CMK (cell line): ENCODE data around the gene CUTA.

Experiments used
- DNase-seq: peaks from one replicate; pipeline ENCODE4 v3.0.0-alpha.2; 2010; ENCODE audit warnings: low read depth

CUTA gene

GRCh38 chr6:33438978-33439594 lies 21.2 kb upstream of the CUTA start:
- DNase-seq: no peak

GRCh38 chr6:33437666-33438065 lies 19.8 kb upstream of the CUTA start:
- DNase-seq: no peak

- no peak for DNase-seq
These were observed 17.1 kb upstream of the CUTA start for GRCh38 chr6:33434961-33435360.

- DNase-seq: no peak
These were observed 15.8 kb upstream of the CUTA start for GRCh38 chr6:33433544-33434191.

GRCh38 chr6:33433001-33433543 lies 15.2 kb upstream of the CUTA start:
- no peak for DNase-seq

GRCh38 chr6:33432546-33432945 lies 14.6 kb upstream of the CUTA start:
- DNase-seq: no peak

GRCh38 chr6:33431880-33432541 lies 14.1 kb upstream of the CUTA start:
- DNase-seq: peak; percentile 84

- DNase-seq: peak; percentile 89
These were observed 13.3 kb upstream of the CUTA start for GRCh38 chr6:33430991-33431879.

- DNase-seq: no peak
These were observed 12.4 kb upstream of the CUTA start for GRCh38 chr6:33430334-33430733.

- no peak for DNase-seq
These were observed 11.8 kb upstream of the CUTA start for GRCh38 chr6:33429750-33430052.

GRCh38 chr6:33428966-33429749 lies 11.3 kb upstream of the CUTA start:
- DNase-seq: no peak

GRCh38 chr6:33428224-33428965 lies 10.5 kb upstream of the CUTA start:
- DNase-seq: peak; percentile 87

GRCh38 chr6:33427585-33428223 lies 9.8 kb upstream of the CUTA start:
- no peak for DNase-seq

- no peak for DNase-seq
These were observed 8.9 kb upstream of the CUTA start for GRCh38 chr6:33426590-33427511.

GRCh38 chr6:33425668-33426577 lies 8.0 kb upstream of the CUTA start:
- peak; percentile 86 for DNase-seq

GRCh38 chr6:33424855-33425667 lies 7.2 kb upstream of the CUTA start:
- DNase-seq: no peak

- no peak for DNase-seq
These were observed 5.9 kb upstream of the CUTA start for GRCh38 chr6:33423777-33424176.

GRCh38 chr6:33421344-33421643 lies 3.4 kb upstream of the CUTA start:
- DNase-seq: no peak
